HPDE6-E6E7 (cell line): ENCODE results near the gene ABCA7.
"Not testable (repeated sequence)": the region's sequence is repeated elsewhere in the genome, so short reads cannot be mapped to it uniquely, and the experiment has no call there.

Experiments
- DNase-seq: peaks from one replicate; pipeline ENCODE4 v3.0.0; 2011; ENCODE audit warnings: missing footprints; ENCODE audit errors: extremely low spot score

The ABCA7 gene

DNA sequence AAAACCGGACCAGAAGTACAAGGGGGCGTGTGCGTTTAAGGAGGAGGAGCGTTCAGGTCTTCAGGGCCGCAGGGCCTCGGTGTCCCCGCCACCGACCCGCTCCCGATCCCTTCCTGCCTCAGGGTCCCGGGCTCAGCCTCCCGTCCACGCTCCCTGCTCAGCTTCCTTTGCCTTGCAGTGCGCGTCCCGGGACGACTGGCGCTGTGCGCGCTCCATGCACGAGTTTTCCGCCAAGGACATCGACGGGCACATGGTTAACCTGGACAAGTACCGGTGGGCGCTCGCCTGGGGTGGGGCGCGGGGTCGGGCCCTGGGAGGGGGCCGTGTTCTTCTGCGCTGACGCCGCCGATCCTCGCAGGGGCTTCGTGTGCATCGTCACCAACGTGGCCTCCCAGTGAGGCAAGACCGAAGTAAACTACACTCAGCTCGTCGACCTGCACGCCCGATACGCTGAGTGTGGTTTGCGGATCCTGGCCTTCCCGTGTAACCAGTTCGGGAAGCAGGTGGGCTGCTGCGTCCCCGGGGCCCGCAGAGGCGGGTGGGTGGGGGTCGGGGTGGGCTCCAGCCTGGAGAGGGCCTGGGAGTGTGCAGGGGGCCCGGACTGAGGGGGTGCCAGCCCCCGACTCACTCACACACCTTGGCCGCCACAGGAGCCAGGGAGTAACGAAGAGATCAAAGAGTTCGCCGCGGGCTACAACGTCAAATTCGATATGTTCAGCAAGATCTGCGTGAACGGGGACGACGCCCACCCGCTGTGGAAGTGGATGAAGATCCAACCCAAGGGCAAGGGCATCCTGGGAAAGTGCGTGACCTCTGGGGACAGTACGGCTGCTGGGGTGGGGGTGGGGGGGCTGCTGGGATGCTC lies 65.3 kb downstream of the ABCA7 start:
- no peak for DNase-seq

DNA sequence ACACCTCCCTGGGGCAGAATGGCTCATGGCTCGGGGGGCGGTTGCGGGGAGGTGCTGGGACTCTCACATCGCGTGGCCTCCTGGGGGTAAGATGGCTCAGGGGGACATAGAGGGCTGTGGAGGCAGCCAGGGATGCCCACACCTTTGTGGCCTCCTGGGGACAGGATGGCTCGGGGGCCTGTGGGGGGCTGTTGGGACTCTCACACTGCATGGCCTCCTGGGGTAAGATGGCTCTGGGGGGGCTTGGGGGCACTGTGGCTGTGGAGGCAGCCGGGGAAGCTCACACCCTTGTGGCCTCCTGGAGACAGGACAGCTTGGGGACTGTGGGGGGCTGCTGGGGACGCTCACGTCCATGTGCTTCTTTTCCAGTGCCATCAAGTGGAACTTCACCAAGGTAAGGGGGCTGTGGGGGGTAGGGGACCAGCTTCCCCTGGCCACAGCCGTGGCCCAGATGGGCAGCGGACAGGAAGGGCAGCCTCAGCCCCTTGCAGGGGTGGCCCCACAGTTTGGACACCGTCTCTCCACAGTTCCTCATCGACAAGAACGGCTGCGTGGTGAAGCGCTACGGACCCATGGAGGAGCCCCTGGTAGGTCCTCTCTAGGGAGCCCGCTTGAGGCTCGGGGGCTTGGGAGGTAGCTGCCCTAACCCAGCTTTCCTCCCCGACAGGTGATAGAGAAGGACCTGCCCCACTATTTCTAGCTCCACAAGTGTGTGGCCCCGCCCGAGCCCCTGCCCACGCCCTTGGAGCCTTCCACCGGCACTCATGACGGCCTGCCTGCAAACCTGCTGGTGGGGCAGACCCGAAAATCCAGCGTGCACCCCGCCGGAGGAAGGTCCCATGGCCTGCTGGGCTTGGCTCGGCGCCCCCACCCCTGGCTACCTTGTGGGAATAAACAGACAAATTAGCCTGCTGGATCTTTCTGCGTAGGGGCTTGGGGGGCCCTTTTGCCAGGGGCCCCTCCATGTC lies 66.2 kb downstream of the ABCA7 start:
- DNase-seq, result no peak

- no peak for DNase-seq
Measured at GRCh38 chr19:1106841-1107660, 67.1 kb downstream of the ABCA7 start.

- no peak for DNase-seq
Measured at GRCh38 chr19:1107661-1108261, 67.9 kb downstream of the ABCA7 start.

- DNase-seq, result no peak
Measured at GRCh38 chr19:1108291-1109031, 68.6 kb downstream of the ABCA7 start.

DNA sequence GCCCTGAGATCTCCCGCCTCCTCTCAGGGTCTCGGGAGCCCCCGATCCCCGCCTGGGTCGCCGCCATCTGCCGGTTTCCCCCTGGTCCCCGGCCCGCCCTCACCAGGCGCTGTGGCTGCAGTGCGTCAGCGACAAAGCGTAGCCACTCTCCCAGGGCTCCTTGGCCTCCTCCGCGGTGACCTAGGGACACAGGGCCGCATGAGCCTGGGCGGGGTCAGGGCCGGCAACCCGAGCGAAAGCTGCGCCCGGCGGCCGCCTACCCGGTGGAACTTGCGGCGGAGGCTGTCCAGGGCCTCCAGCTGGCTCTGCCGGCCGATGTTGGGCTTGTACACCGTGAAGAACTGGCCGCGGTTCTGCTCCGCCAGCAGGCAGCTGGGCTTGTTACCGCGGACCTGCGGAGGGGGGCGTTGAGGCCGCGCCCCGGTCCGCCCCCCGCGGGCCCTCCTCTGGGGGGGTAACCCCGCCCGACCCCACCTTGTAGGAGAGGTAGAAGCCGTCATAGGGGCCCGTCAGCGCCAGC lies 69.2 kb downstream of the ABCA7 start:
- no peak for DNase-seq

GRCh38 chr19:1109697-1110671 lies 70.1 kb downstream of the ABCA7 start:
- no peak for DNase-seq

- DNase-seq, result no peak
Measured at GRCh38 chr19:1110809-1111640, 71.1 kb downstream of the ABCA7 start.

DNA sequence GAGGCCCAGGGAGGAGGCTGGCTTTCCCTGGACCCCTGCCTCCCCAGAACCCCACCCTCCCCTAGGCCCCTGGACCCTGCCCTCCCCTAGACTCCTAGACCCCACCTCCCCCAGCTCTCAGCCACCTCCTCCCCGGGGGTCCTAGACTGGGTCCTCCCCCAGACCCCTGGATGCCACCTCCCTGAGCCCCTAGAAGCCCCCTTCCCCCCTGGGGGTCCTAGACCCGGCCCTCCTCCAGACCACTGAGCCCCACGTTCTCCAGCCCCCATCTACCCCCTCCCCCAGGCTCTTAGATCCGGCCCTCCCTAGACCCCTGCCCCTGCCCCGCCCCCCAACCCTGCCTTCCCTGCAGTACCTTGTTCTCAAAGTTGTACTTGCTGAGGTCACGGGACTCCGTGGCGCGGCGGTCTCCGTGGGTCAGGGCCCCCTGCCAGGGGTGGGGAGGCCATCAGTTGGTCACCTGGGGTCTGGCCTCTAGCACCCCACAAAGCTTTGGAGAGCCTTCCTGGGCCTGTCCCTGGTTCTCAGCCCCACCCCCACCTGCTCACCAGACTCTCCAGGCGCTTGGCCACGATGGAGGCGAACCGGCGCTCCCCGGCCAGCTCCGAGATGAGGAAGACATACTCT lies 71.8 kb downstream of the ABCA7 start:
- no peak for DNase-seq

- no peak for DNase-seq
Measured at GRCh38 chr19:1112268-1113029, 72.5 kb downstream of the ABCA7 start.

- no peak for DNase-seq
Measured at GRCh38 chr19:1113030-1113985, 73.4 kb downstream of the ABCA7 start.

DNA sequence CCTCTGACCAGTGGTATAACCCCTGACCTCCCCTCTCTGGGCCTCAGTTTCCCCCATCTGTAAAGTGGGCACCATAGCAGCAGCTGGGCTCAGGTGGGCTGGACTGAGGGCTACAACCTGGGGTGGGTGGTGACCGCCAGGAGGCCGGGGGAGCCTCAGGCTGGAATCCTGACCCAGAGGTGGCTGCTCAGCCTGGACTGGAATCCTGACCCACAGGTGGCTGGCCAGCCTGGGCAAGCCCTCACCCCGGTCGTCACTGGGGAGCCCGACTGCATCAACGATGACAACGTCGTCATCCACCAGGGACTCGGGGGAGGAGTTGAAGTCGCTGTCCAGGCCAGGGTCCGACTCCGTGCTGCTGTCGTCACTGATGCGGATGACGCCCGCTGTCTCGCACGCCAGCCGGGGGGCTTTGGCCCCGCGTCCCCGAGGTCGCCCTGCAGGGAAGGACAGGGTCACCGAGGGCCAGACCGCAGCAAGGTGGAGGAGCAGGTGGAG lies 74.1 kb downstream of the ABCA7 start:
- DNase-seq, result no peak

DNA sequence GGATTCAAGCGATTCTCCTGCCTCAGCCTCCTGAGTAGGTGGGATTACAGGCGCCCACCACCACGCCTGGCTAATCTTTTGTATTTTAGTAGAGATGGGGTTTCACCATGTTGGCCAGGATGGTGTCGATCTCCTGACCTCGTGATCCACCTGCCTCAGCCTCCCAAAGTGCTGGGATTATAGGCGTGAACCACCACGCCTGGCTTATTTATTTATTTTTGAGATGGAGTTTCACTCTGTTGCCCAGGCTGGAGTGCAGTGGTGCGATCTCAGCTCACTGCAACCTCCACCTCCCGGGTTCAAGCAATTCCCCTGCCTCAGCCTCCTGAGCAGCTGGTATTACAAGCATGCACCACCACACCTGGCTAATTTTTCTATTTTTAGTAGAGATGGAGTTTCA lies 74.8 kb downstream of the ABCA7 start:
- DNase-seq, result not testable (repeated sequence)
